ENCODE results near the gene USP43. TPM values are rescaled to one million over a fixed set of nuclear protein-coding genes. Genes with fewer than 3 reads are reported as not detected.
"Not testable (repeated sequence)": the region's sequence is repeated elsewhere in the genome, so short reads cannot be mapped to it uniquely, and the experiment has no call there.

USP43 gene
- total RNA-seq, 2 experiments from 2014 or later = 0.08 to 0.17 TPM

DNA sequence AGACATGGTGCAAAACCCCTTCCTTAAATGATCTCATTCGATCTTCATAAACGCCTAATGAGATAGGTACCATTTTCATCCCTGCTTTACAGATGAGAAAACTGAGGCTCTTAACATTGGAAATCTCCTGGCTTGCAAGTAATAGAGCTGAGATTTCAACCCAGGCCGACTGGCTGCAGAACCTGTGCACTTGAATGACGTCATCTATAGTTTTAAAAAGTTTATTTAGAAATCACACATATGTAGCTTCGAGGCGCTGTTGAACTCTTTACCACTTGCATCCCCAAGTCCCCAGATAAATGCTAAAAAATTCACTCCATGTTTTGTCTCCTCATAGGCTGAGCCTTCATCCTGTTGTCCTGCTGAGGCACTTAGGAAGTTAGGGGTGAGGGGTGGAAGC, 38.9 kb upstream of the USP43 start:
- intact Hi-C loops (cut with DNase I, micrococcal nuclease) = no loop called here
- TF ChIP-seq, protein P1, sequence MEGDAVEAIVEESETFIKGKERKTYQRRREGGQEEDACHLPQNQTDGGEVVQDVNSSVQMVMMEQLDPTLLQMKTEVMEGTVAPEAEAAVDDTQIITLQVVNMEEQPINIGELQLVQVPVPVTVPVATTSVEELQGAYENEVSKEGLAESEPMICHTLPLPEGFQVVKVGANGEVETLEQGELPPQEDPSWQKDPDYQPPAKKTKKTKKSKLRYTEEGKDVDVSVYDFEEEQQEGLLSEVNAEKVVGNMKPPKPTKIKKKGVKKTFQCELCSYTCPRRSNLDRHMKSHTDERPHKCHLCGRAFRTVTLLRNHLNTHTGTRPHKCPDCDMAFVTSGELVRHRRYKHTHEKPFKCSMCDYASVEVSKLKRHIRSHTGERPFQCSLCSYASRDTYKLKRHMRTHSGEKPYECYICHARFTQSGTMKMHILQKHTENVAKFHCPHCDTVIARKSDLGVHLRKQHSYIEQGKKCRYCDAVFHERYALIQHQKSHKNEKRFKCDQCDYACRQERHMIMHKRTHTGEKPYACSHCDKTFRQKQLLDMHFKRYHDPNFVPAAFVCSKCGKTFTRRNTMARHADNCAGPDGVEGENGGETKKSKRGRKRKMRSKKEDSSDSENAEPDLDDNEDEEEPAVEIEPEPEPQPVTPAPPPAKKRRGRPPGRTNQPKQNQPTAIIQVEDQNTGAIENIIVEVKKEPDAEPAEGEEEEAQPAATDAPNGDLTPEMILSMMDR (IDR thresholded peaks at IDR 0.05) = no peak
- Mint-ChIP-seq H3K27ac (no peak overlapping the region), H3K27me3 (peaks cover 18% of the 10 kb centered on the region), H3K4me3 (no peak overlapping the region), H3K4me1 (ENCODE audit: low read depth) (no peaks in the 10 kb centered on the region), H3K9me3 (no peaks in the 10 kb centered on the region), H3K36me3 (ENCODE audit: low read depth) (no peaks in the 10 kb centered on the region)
- no peak for ATAC-seq (ENCODE audit: poor library complexity)
- H3K27me3 ChIP-seq (ENCODE audit: control insufficient read depth in 1 of 2, insufficient read depth in 2 of 2, low read length in 2 of 2) = no peaks in the 10 kb centered on the region
- no peak overlapping the region for H3K27ac ChIP-seq (ENCODE audit: low read depth in 1 of 2, low read length in 2 of 2)
- DNase-seq = no peak
- CTCF ChIA-PET = no interaction called here
- no peaks in the 10 kb centered on the region for H3K4me1 ChIP-seq (ENCODE audit: insufficient read depth, low read length)
- POLR2A ChIA-PET = no interaction called here
- no peaks in the 10 kb centered on the region for H3K36me3 ChIP-seq (ENCODE audit: insufficient read depth, low read length)
- no peak overlapping the region for H3K4me3 ChIP-seq (ENCODE audit: low read length)
- no peaks in the 10 kb centered on the region for H3K9me3 ChIP-seq (ENCODE audit: control insufficient read depth in 1 of 2, insufficient read depth in 1 of 2, low read length in 2 of 2)

- ATAC-seq (ENCODE audit: poor library complexity); H3K9me3 Mint-ChIP-seq; H3K4me1 Mint-ChIP-seq (ENCODE audit: low read depth); intact Hi-C loops (cut with DNase I, micrococcal nuclease); H3K4me3 ChIP-seq (ENCODE audit: low read length); CTCF ChIA-PET; POLR2A ChIA-PET; H3K36me3 ChIP-seq (ENCODE audit: insufficient read depth, low read length); H3K4me3 Mint-ChIP-seq; DNase-seq; H3K27ac Mint-ChIP-seq; H3K27me3 ChIP-seq (ENCODE audit: control insufficient read depth in 1 of 2, insufficient read depth in 2 of 2, low read length in 2 of 2); H3K9me3 ChIP-seq (ENCODE audit: control insufficient read depth in 1 of 2, insufficient read depth in 1 of 2, low read length in 2 of 2); H3K4me1 ChIP-seq (ENCODE audit: insufficient read depth, low read length); H3K27ac ChIP-seq (ENCODE audit: low read depth in 1 of 2, low read length in 2 of 2); H3K36me3 Mint-ChIP-seq (ENCODE audit: low read depth): not testable (repeated sequence)
- peaks cover 18% of the 10 kb centered on the region for H3K27me3 Mint-ChIP-seq
Measured at GRCh38 chr17:9607058-9607457, 38.3 kb upstream of the USP43 start.

GRCh38 chr17:9611557-9611956, 33.8 kb upstream of the USP43 start:
- H3K4me1 ChIP-seq (ENCODE audit: insufficient read depth, low read length) = no peaks in the 10 kb centered on the region
- Mint-ChIP-seq H3K36me3 (ENCODE audit: low read depth) (no peaks in the 10 kb centered on the region), H3K9me3 (no peaks in the 10 kb centered on the region), H3K4me3 (no peak overlapping the region), H3K27me3 (peaks cover 17% of the 10 kb centered on the region), H3K4me1 (ENCODE audit: low read depth) (no peaks in the 10 kb centered on the region), H3K27ac (no peak overlapping the region)
- H3K9me3 ChIP-seq (ENCODE audit: control insufficient read depth in 1 of 2, insufficient read depth in 1 of 2, low read length in 2 of 2) = no peaks in the 10 kb centered on the region
- no peaks in the 10 kb centered on the region for H3K36me3 ChIP-seq (ENCODE audit: insufficient read depth, low read length)
- no peaks in the 10 kb centered on the region for H3K27me3 ChIP-seq (ENCODE audit: control insufficient read depth in 1 of 2, insufficient read depth in 2 of 2, low read length in 2 of 2)
- ChIA-PET CTCF (no interaction called here), POLR2A (no interaction called here)
- ATAC-seq (ENCODE audit: poor library complexity) (no peak), DNase-seq (no peak)
- no peak overlapping the region for H3K27ac ChIP-seq (ENCODE audit: low read depth in 1 of 2, low read length in 2 of 2)
- intact Hi-C loops (cut with DNase I, micrococcal nuclease) = no loop called here
- TF ChIP-seq, protein P1 (IDR thresholded peaks at IDR 0.05) = no peak
- no peak overlapping the region for H3K4me3 ChIP-seq (ENCODE audit: low read length)

DNA sequence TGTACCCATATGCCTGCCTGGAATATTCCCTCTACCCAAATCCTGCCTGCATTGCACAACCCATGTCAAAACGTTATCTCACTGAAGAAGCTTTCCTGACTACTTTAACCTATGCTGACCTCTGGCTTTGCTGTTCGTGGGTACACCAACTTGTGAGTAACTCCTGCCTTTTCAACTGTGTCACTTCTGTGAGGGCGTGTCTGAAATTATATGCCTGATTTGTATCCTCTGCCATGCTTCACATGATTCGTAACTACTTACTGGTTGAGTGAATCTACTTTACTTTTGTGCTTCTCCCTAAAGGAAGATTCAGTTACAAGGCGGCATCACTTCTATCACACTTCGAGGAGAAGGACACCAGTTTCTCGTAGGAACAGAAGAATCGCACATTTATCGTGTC, 33.3 kb upstream of the USP43 start:
- TF ChIP-seq, protein P1 (IDR thresholded peaks at IDR 0.05) = no peak
- no peak for ATAC-seq (ENCODE audit: poor library complexity)
- Mint-ChIP-seq H3K9me3 (no peaks in the 10 kb centered on the region), H3K4me1 (ENCODE audit: low read depth) (no peaks in the 10 kb centered on the region), H3K27ac (no peak overlapping the region), H3K4me3 (no peak overlapping the region), H3K36me3 (ENCODE audit: low read depth) (no peaks in the 10 kb centered on the region), H3K27me3 (peaks cover 17% of the 10 kb centered on the region)
- Histone ChIP-seq H3K27ac (ENCODE audit: low read depth in 1 of 2, low read length in 2 of 2) (no peak overlapping the region), H3K27me3 (ENCODE audit: control insufficient read depth in 1 of 2, insufficient read depth in 2 of 2, low read length in 2 of 2) (no peaks in the 10 kb centered on the region), H3K9me3 (ENCODE audit: control insufficient read depth in 1 of 2, insufficient read depth in 1 of 2, low read length in 2 of 2) (no peaks in the 10 kb centered on the region), H3K4me3 (ENCODE audit: low read length) (no peak overlapping the region), H3K4me1 (ENCODE audit: insufficient read depth, low read length) (no peaks in the 10 kb centered on the region), H3K36me3 (ENCODE audit: insufficient read depth, low read length) (no peaks in the 10 kb centered on the region)
- DNase-seq = no peak
- POLR2A ChIA-PET = no interaction called here
- CTCF ChIA-PET = no interaction called here
- intact Hi-C loops (cut with DNase I, micrococcal nuclease) = no loop called here
